Measurements from ENCODE around the gene CCDC63.

DNA sequence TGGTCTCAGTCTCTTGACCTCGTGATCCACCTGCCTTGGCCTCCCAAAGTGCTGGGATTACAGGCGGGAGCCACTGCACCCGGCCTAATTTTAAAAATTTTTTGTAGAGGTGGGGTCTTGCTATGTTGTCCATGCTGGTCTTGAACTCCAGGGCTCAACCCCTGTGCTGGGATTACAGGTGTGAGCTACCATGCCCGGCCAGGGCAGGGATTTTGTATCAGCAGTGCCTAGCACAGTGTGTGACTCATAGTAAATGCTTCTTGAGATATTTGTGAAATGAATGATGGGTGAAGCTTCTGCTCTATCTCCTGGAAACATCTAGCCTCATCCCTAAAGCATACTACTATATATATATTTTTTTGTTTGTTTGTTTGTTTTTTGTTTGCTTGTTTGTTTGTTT is 36.5 kb downstream of the CCDC63 start:
- TF ChIP-seq, protein P1, sequence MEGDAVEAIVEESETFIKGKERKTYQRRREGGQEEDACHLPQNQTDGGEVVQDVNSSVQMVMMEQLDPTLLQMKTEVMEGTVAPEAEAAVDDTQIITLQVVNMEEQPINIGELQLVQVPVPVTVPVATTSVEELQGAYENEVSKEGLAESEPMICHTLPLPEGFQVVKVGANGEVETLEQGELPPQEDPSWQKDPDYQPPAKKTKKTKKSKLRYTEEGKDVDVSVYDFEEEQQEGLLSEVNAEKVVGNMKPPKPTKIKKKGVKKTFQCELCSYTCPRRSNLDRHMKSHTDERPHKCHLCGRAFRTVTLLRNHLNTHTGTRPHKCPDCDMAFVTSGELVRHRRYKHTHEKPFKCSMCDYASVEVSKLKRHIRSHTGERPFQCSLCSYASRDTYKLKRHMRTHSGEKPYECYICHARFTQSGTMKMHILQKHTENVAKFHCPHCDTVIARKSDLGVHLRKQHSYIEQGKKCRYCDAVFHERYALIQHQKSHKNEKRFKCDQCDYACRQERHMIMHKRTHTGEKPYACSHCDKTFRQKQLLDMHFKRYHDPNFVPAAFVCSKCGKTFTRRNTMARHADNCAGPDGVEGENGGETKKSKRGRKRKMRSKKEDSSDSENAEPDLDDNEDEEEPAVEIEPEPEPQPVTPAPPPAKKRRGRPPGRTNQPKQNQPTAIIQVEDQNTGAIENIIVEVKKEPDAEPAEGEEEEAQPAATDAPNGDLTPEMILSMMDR (IDR thresholded peaks at IDR 0.05) = no peak
- no peak for TF ChIP-seq JUN (CRISPR knock-in tag; IDR thresholded peaks at IDR 0.05)
- TF ChIP-seq, protein P2, sequence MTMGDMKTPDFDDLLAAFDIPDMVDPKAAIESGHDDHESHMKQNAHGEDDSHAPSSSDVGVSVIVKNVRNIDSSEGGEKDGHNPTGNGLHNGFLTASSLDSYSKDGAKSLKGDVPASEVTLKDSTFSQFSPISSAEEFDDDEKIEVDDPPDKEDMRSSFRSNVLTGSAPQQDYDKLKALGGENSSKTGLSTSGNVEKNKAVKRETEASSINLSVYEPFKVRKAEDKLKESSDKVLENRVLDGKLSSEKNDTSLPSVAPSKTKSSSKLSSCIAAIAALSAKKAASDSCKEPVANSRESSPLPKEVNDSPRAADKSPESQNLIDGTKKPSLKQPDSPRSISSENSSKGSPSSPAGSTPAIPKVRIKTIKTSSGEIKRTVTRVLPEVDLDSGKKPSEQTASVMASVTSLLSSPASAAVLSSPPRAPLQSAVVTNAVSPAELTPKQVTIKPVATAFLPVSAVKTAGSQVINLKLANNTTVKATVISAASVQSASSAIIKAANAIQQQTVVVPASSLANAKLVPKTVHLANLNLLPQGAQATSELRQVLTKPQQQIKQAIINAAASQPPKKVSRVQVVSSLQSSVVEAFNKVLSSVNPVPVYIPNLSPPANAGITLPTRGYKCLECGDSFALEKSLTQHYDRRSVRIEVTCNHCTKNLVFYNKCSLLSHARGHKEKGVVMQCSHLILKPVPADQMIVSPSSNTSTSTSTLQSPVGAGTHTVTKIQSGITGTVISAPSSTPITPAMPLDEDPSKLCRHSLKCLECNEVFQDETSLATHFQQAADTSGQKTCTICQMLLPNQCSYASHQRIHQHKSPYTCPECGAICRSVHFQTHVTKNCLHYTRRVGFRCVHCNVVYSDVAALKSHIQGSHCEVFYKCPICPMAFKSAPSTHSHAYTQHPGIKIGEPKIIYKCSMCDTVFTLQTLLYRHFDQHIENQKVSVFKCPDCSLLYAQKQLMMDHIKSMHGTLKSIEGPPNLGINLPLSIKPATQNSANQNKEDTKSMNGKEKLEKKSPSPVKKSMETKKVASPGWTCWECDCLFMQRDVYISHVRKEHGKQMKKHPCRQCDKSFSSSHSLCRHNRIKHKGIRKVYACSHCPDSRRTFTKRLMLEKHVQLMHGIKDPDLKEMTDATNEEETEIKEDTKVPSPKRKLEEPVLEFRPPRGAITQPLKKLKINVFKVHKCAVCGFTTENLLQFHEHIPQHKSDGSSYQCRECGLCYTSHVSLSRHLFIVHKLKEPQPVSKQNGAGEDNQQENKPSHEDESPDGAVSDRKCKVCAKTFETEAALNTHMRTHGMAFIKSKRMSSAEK (CRISPR knock-in tag; IDR thresholded peaks at IDR 0.05; ENCODE audit: borderline replicate concordance) = no peak
- TF ChIP-seq ZNF138 (CRISPR knock-in tag; conservative IDR thresholded peaks at IDR 0.05) = no peak
- TF ChIP-seq GABPB1 (CRISPR knock-in tag; IDR thresholded peaks at IDR 0.05) = no peak
- no peak for TF ChIP-seq CREM (CRISPR knock-in tag; IDR thresholded peaks at IDR 0.05)
